Small intestine (tissue), 7 donors: ENCODE results near the gene PLAAT3. TPM values are rescaled to one million over a fixed set of nuclear protein-coding genes. Genes with fewer than 3 reads are reported as not detected.
A peak's percentile ranks its signal among the peaks of the same experiment; 100 is the strongest.
"Not testable (repeated sequence)": the region's sequence is repeated elsewhere in the genome, so short reads cannot be mapped to it uniquely, and the experiment has no call there.

ENCODE experiments used
- DNase-seq, 2 donors: peaks; one replicate each; pipeline versions ENCODE4 v3.0.0 to v3.0.0-alpha.2; 2013
- FAIRE-seq: peaks from 2 replicates; lab custom pipeline; 2012; peaks lifted over from hg19 to GRCh38; lab: Jason Lieb, UNC
- H3K27ac ChIP-seq, 3 donors: one replicate each; pipeline ENCODE4 v1.5.1; 2013; ENCODE audit warnings: low read length in 2 of 3, mild to moderate bottlenecking in 2 of 3, control low read depth in 1 of 3, inconsistent platforms in 1 of 3, low read depth in 1 of 3, moderate library complexity in 1 of 3
- H3K27me3 ChIP-seq, 3 donors: one replicate each; pipeline ENCODE4 v1.6.1; 2013; ENCODE audit warnings: low read length in 3 of 3, inconsistent platforms in 1 of 3; ENCODE audit not compliant: control insufficient read depth in 3 of 3, insufficient read depth in 3 of 3
- H3K36me3 ChIP-seq, 3 donors: one replicate each; pipeline ENCODE4 v1.6.1; 2013; ENCODE audit warnings: low read length in 3 of 3, inconsistent platforms in 1 of 3, low read depth in 1 of 3, mild to moderate bottlenecking in 1 of 3, moderate library complexity in 1 of 3; ENCODE audit not compliant: control insufficient read depth in 3 of 3, insufficient read depth in 2 of 3
- H3K4me1 ChIP-seq, 3 donors: one replicate each; pipeline ENCODE4 v1.6.1; 2013; ENCODE audit warnings: low read length in 2 of 3, inconsistent platforms in 1 of 3, low read depth in 1 of 3, mild to moderate bottlenecking in 1 of 3, moderate library complexity in 1 of 3; ENCODE audit not compliant: control insufficient read depth in 3 of 3, insufficient read depth in 2 of 3
- H3K4me3 ChIP-seq, 3 donors: one replicate each; pipeline ENCODE4 v1.5.1; 2013; ENCODE audit warnings: low read length in 3 of 3, control low read depth in 1 of 3, inconsistent platforms in 1 of 3, low read depth in 1 of 3, mild to moderate bottlenecking in 1 of 3, moderate library complexity in 1 of 3
- H3K9me3 ChIP-seq, 2 donors: one replicate each; pipeline ENCODE4 v1.6.1; 2013; ENCODE audit warnings: low read depth in 1 of 2, low read length in 1 of 2; ENCODE audit not compliant: control insufficient read depth in 2 of 2, insufficient read depth in 1 of 2
- WGBS, 3 donors: extraction: QIAGEN DNeasy Blood & Tissue Kit; methylation state at CpG; one replicate each; pipeline ENCODE4 v1.1.7; 2013; 5-methylcytosine and 5-hydroxymethylcytosine counted together
- polyA plus RNA-seq, 4 donors: library from polyadenylated mRNA; stranded (reverse) in 3 of 4; unstranded in 1 of 4; fragments of 200-250 nt in 3 of 4; fragments of 120-200 nt in 1 of 4; gene quantifications; one replicate each; pipeline versions ENCODE4 v1.2.1 to v1.2.3, GENCODE V29; 2013
- donor health status: healthy with polysubstance abuse.
- donor health status: control.
- donor health status: control.
- donor health status: Bipolar disorder and iron deficiency.
- donor health status: healthy.

PLAAT3 gene
- polyA plus RNA-seq, 4 donors, result 2.6 to 55.7 (median 30.4) TPM

GRCh38 chr11:63603180-63603518, 11.1 kb downstream of the PLAAT3 start:
- FAIRE-seq (no peak), DNase-seq (peak in 1 of 2 donors; percentile 26)
- no peaks in the 10 kb centered on the region for H3K27me3 ChIP-seq

DNA sequence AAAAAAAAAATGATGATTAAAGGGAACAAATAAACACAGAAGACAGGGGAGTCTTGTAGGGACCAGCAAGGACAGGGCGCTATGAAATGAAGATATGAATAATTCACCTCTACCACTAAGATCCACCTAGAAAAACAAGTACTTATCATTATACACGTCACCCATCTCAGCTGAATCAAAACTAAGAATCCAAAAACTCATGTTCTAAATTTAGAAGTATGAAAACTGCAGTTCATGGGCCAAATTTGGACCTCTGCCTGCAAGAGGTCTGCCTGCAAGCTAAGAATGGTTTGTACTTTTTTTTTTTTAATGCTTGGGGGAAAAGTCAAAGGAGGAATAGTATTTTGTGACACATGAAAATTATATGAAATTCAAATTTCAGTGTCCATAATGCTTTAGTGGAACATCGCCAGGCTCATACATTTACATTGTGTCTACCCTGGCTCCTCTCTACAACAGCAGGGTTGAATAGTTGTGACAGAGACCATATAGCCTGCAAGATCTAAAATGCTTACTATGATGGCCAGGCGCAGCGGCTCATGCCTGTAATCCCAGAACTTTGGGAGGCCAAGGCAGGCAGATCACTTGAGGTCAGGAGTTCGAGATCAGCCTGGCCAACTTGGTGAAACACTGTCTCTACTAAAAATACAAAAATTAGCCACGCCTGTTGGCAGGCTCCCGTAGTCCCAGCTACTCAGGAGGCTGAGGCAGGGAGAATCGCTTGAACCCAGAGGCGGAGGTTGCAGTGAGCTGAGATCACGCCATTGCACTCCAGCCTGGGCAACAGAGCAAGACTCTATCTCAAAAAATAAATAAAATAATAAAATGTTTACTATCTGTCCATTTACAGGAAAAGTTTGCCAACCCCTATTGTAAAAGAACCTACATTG, 11.7 kb downstream of the PLAAT3 start:
- 86 to 94% (median 92%) methylated on average over 11 of the region's 11 CpGs for WGBS, 3 donors
- not testable (repeated sequence) for H3K4me3 ChIP-seq, FAIRE-seq, H3K27me3 ChIP-seq, H3K4me1 ChIP-seq, H3K36me3 ChIP-seq, H3K9me3 ChIP-seq, H3K27ac ChIP-seq, DNase-seq

More at GRCh38 chr11:63603180-63603518, 11.1 kb downstream of the PLAAT3 start:
- Histone ChIP-seq H3K27ac (no peak overlapping the region), H3K36me3 (no peaks in the 10 kb centered on the region), H3K4me3 (no peak overlapping the region), H3K4me1 (peaks cover 0 to 4% (median 0%) of the 10 kb centered on the region in 3 donors), H3K9me3 (no peaks in the 10 kb centered on the region)
- WGBS, 3 donors, result 38 to 61% (median 48%) methylated on average over 3 of the region's 3 CpGs

- 73 to 84% (median 83%) methylated on average over 7 of the region's 7 CpGs for WGBS, 3 donors
- DNase-seq (no peak), FAIRE-seq (no peak)
- Histone ChIP-seq H3K27me3 (no peaks in the 10 kb centered on the region), H3K36me3 (no peaks in the 10 kb centered on the region), H3K9me3 (no peaks in the 10 kb centered on the region), H3K4me3 (no peak overlapping the region), H3K27ac (no peak overlapping the region), H3K4me1 (peaks cover 0 to 4% (median 0%) of the 10 kb centered on the region in 3 donors)
These were observed 14.8 kb downstream of the PLAAT3 start for GRCh38 chr11:63599211-63600122.

GRCh38 chr11:63598556-63598955, 15.7 kb downstream of the PLAAT3 start:
- H3K27ac ChIP-seq, result no peak overlapping the region
- H3K4me1 ChIP-seq, result peaks cover 0 to 4% (median 0%) of the 10 kb centered on the region in 3 donors
- H3K9me3 ChIP-seq, result no peaks in the 10 kb centered on the region
- 75 to 88% (median 85%) methylated on average over 4 of the region's 4 CpGs for WGBS, 3 donors
- DNase-seq (no peak), FAIRE-seq (no peak)
- no peak overlapping the region for H3K4me3 ChIP-seq
- no peaks in the 10 kb centered on the region for H3K36me3 ChIP-seq
- no peaks in the 10 kb centered on the region for H3K27me3 ChIP-seq

DNA sequence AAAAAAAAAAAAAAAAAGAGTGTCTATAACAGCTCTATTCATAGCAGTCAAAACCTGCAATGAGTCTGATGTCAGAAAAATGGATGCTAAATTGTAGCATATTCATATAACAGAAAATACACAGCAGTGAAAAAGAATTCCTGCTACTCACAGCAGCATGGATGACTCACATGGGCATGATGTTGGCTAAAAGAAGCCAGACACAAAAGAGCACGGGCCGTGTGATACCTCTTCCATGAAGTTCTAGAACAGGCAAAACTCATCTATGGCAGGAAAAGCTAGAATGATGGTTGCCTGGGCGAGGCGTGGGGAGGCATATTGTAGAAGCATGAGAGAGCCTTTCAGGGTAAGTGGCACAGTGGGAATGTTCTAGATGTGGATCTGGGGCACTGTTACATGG, 18.9 kb downstream of the PLAAT3 start:
- H3K27me3 ChIP-seq, result no peaks in the 10 kb centered on the region
- H3K9me3 ChIP-seq, result no peaks in the 10 kb centered on the region
- no peak overlapping the region for H3K4me3 ChIP-seq
- no peak overlapping the region for H3K27ac ChIP-seq
- FAIRE-seq, result no peak
- no peak for DNase-seq
- 84 to 90% (median 87%) methylated on average over 4 of the region's 4 CpGs for WGBS, 3 donors
- H3K36me3 ChIP-seq, result no peaks in the 10 kb centered on the region
- H3K4me1 ChIP-seq, result no peaks in the 10 kb centered on the region

DNA sequence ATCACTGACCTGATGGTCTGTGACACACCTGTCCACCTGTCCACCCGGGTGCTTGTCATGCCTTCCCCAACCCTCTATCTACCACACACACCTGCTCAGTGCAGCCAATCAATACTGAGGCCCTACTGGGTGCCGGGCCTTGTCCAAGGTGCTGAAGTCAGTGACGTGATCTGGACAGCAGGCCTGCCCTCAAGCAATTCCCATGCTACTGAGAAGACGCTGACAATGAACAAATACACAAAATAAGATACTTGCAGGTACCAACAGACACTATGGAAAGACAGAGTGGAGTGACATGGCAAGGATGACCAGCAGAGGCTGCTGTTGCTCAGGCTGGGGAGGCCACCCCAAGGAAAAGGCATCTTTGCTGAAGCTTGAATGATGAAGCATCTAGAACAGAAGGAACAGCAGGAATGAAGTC, 21.2 kb downstream of the PLAAT3 start:
- FAIRE-seq, result no peak
- 56 to 75% (median 64%) methylated on average over 4 of the region's 4 CpGs for WGBS, 3 donors
- DNase-seq, result peak; percentile 40 to 48

GRCh38 chr11:63590024-63590788, 24.0 kb downstream of the PLAAT3 start:
- no peak for FAIRE-seq
- WGBS, 3 donors, result 91 to 92% (median 92%) methylated on average over 18 of the region's 18 CpGs
- no peaks in the 10 kb centered on the region for H3K9me3 ChIP-seq
- DNase-seq, result no peak
- no peak overlapping the region for H3K27ac ChIP-seq
- H3K36me3 ChIP-seq, result peaks cover 0 to 2% (median 0%) of the 10 kb centered on the region in 3 donors
- H3K27me3 ChIP-seq, result no peaks in the 10 kb centered on the region
- no peak overlapping the region for H3K4me3 ChIP-seq
- H3K4me1 ChIP-seq, result no peaks in the 10 kb centered on the region

More for the DNA sequence above, 21.2 kb downstream of the PLAAT3 start:
- H3K4me1 ChIP-seq, result no peaks in the 10 kb centered on the region
- H3K36me3 ChIP-seq, result no peaks in the 10 kb centered on the region
- no peaks in the 10 kb centered on the region for H3K9me3 ChIP-seq
- H3K27ac ChIP-seq, result no peak overlapping the region
- H3K4me3 ChIP-seq, result no peak overlapping the region
- no peaks in the 10 kb centered on the region for H3K27me3 ChIP-seq

- no peaks in the 10 kb centered on the region for H3K4me1 ChIP-seq
- H3K4me3 ChIP-seq, result no peak overlapping the region
- DNase-seq (no peak), FAIRE-seq (no peak)
- H3K36me3 ChIP-seq, result peaks cover 0 to 2% (median 0%) of the 10 kb centered on the region in 3 donors
- H3K27ac ChIP-seq, result no peak overlapping the region
- H3K27me3 ChIP-seq, result no peaks in the 10 kb centered on the region
- WGBS, 3 donors, result 72 to 78% (median 74%) methylated on average over 3 of the region's 3 CpGs
- H3K9me3 ChIP-seq, result no peaks in the 10 kb centered on the region
These were observed 25.2 kb downstream of the PLAAT3 start for GRCh38 chr11:63589000-63589399.
